ENCODE data around the gene NCOA3. TPM values are rescaled to one million over a fixed set of nuclear protein-coding genes. Genes with fewer than 3 reads are reported as not detected.

The NCOA3 gene
- total RNA-seq, 1 donor from 2014 or later = 35.1 TPM

Other genes with a start within 250 kb of the NCOA3 start
- gene ZMYND8, start 145.2 kb upstream of the NCOA3 start, total RNA-seq = 35.9 and 59.4 TPM in 2 replicates